ENCODE measurements around the gene NSL1. TPM values are rescaled to one million over a fixed set of nuclear protein-coding genes. Genes with fewer than 3 reads are reported as not detected.

Gene NSL1
- total RNA-seq, 2 donors from 2014 or later, result 41.8 to 44.9 TPM

DNA sequence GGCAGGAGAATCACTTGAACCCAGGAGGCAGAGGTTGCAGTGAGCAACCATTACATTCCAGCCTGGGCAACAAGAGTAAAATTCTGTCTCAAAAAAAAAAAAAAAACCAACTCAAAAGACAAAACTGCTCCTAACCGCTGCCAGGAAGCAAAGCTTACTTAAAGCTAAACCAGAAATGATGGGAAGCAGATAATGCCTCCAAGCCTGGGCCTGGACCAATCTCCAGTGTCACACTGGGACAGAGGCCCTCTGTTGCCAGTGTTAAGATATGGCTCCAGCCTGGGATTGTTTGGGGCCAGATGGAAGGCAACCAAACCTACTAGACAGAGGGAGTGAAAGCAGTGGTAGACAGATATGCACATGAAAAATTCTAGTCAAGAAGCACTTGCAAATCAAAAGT is 36.9 kb downstream of the NSL1 start:
- Mint-ChIP-seq H3K4me1 (ENCODE audit: low read depth) (peaks cover 68% of the 10 kb centered on the region), H3K36me3 (ENCODE audit: insufficient read depth in 2 of 2) (peaks cover 7 to 9% of the 10 kb centered on the region in 2 donors), H3K4me3 (peak overlapping the region; percentile 45 to 64), H3K9me3 (no peaks in the 10 kb centered on the region), H3K27ac (peak overlapping the region; percentile 23), H3K27me3 (ENCODE audit: low read depth) (no peaks in the 10 kb centered on the region)
- ATAC-seq (replicated peaks in 1 of 2), result no peak
- DNase-seq, result no peak

DNA sequence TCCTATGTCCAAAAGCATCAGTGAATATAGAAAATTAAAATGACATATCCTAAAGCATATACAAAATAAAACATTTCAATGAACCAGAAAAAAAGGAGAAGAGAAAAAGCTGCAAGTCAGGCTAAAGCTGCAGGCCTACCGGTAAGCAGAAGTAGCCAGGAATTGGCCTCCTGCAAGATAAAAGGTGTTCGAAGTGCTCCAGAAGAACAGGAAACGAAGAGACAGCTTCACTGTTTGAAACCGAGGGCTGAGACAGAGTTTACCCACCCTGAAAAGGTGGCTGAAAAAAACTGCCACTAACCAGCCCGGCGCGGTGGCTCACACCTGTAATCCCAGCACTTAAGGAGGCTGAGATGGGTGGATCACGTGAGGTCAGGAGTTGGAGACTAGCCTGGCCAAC is 37.4 kb downstream of the NSL1 start:
- peaks cover 68% of the 10 kb centered on the region for H3K4me1 Mint-ChIP-seq (ENCODE audit: low read depth)
- no peak for ATAC-seq (replicated peaks in 1 of 2)
- H3K36me3 Mint-ChIP-seq (ENCODE audit: insufficient read depth in 2 of 2), result peaks cover 7 to 9% of the 10 kb centered on the region in 2 donors
- DNase-seq, result no peak
- H3K4me3 Mint-ChIP-seq, result peak overlapping the region; percentile 45 to 64
- H3K27ac Mint-ChIP-seq, result peak overlapping the region; percentile 90
- H3K27me3 Mint-ChIP-seq (ENCODE audit: low read depth), result no peaks in the 10 kb centered on the region
- H3K9me3 Mint-ChIP-seq, result no peaks in the 10 kb centered on the region

DNA sequence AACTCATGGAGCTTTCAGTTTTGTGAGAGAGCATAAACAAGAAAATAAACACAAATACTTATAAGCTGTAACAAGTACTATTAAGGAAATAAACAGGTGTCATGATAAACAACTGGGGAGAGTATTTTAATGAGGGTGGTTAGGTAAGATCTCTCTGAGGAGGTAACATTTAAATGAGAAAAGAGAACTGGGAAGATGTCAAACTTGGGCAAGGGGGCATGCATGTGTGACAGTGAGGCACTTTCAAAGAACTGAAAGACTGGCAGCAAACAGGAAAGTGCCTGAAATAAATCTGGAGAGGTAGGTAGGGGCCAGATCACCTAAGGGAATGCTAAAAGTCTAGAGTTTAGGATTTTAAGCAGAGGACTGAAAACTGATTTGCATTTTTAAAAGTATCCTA is 37.8 kb downstream of the NSL1 start:
- H3K4me1 Mint-ChIP-seq (ENCODE audit: low read depth), result peaks cover 65% of the 10 kb centered on the region
- no peaks in the 10 kb centered on the region for H3K27me3 Mint-ChIP-seq (ENCODE audit: low read depth)
- ATAC-seq (replicated peaks in 1 of 2) (no peak), DNase-seq (no peak)
- H3K36me3 Mint-ChIP-seq (ENCODE audit: insufficient read depth in 2 of 2), result peaks cover 7 to 9% of the 10 kb centered on the region in 2 donors
- no peaks in the 10 kb centered on the region for H3K9me3 Mint-ChIP-seq
- H3K4me3 Mint-ChIP-seq, result peak overlapping the region; percentile 45 to 64
- peak overlapping the region; percentile 90 for H3K27ac Mint-ChIP-seq

DNA sequence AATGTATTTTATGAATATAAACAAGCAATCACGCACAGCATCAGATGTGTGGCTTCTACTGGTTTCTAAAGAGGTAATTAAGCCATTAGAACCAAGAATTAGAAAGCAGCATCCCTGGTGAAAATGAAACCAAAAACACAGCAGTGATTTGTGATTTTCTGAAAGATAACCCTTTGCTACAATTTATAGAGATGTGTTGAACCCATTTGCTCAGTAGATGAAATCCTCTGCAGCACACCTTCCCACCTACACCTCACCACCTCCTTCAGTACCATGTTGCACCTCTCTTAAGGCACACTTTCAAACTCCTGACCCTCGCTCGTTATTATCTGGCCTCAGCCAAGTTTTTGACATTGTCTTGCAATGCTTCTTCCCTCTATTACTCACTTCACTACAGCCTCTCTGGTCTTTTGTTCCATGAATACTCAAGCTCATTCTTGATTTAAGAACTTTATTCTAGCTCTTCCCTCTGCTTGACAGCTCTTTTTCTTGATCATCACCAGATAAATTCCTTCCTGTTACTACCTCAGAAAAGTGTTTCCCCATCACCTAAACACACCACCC is 38.6 kb downstream of the NSL1 start:
- peak; percentile 62 to 67 for ATAC-seq (replicated peaks in 1 of 2)

DNA sequence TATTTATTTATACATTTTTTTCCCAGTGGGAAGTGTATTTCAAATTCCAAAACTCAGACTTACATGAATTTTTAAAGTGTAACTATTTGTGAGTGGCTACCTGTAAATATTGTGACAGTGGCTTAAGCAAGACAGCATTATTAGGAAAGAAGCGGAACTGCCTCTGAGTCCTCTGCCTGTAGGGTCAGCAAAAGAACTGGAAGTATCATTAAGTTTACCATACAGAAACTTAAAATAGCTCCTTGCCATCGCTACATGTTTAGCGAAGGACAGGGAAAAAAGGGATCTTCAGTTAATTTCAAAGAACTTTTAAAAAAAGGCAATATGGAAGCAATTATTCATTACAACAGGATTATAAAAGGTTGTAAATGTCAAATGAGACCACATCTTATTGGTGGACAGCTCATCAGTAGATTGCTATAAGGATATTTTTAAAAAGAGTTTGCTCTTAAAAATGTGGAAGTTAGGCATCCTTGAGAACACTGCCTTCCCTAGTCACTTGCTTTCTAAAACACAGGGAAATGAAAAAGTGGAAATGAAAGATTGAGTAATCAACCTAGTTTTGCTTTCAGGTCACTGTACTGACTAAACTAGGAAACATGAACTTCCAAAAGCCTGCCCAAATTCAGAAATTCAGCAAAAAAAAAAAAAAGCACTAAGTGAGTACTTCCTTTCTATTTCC is 39.2 kb downstream of the NSL1 start:
- Mint-ChIP-seq H3K4me3 (peak overlapping the region; percentile 58 to 64), H3K36me3 (ENCODE audit: insufficient read depth in 2 of 2) (peaks cover 6 to 7% of the 10 kb centered on the region in 2 donors), H3K9me3 (no peaks in the 10 kb centered on the region), H3K27me3 (ENCODE audit: low read depth) (no peaks in the 10 kb centered on the region), H3K4me1 (ENCODE audit: low read depth) (peaks cover 57% of the 10 kb centered on the region), H3K27ac (peak overlapping the region; percentile 13)
- ATAC-seq (replicated peaks in 1 of 2), result peak; percentile 48 to 69
- DNase-seq, result no peak

More for the DNA sequence above, 38.6 kb downstream of the NSL1 start:
- H3K9me3 Mint-ChIP-seq, result no peaks in the 10 kb centered on the region
- peak overlapping the region; percentile 13 for H3K27ac Mint-ChIP-seq
- H3K4me1 Mint-ChIP-seq (ENCODE audit: low read depth), result peaks cover 61% of the 10 kb centered on the region
- peak overlapping the region; percentile 58 to 64 for H3K4me3 Mint-ChIP-seq
- no peaks in the 10 kb centered on the region for H3K27me3 Mint-ChIP-seq (ENCODE audit: low read depth)
- DNase-seq, result no peak
- peaks cover 7 to 9% of the 10 kb centered on the region in 2 donors for H3K36me3 Mint-ChIP-seq (ENCODE audit: insufficient read depth in 2 of 2)

DNA sequence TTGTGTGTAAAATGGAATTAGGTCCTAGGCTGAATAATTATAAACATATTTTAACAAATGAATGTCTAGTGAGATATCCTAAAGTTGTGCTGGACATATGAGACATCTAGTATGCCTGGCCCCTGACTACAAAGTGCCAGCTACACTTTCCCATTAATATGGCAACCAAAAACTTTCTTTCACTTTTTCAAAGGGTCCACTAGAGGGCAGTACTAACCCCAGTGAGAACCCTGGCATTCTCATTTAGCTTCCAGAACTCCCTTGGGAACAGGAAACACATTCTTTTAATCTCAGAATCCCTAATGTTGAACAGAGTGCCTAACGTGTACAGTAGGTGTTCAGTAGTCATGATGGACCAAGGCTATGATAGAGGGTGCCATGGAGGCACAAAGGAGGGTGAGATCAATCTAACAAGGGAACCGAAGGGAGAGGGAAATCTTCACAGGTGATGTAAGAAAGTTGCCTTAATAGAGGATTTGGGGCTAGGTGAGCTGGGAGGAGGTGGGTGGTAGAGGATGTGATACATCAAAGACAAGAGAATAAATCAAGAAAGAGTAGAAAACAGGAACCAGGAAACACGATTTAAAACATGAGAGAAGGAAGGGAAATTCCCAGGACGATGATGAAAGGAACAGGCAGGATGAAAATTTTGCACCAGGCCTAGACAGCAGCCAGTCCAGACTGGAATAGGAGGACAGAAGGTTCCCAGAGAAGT is 41.6 kb downstream of the NSL1 start:
- Mint-ChIP-seq H3K36me3 (ENCODE audit: insufficient read depth in 2 of 2) (peaks cover 1 to 14% of the 10 kb centered on the region in 2 donors), H3K27ac (peak overlapping the region; percentile 92), H3K4me3 (peak overlapping the region; percentile 63 to 84), H3K4me1 (ENCODE audit: low read depth) (peaks cover 77% of the 10 kb centered on the region), H3K27me3 (ENCODE audit: low read depth) (no peaks in the 10 kb centered on the region), H3K9me3 (peaks cover 0 to 3% of the 10 kb centered on the region in 2 donors)
- DNase-seq (no peak), ATAC-seq (replicated peaks in 1 of 2) (peak; percentile 8 to 38)

DNA sequence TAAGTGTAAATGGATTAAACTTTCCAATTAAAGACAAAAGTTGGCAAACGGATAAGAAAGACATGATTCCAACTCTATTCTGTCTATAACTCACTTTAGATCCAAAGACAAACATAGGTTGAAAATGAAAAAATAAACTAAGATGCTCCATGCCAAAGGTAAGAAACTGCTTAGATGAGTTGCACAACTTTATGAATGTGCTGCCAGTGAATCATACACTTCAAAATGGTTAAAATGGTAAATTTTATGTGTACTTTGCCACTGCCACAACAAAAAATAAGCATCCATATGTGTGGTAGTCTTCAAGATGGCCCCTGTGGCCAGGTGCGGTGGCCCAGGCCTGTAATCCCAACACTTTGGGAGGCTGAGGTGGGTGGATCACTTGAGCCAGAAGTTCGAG is 45.0 kb downstream of the NSL1 start:
- H3K9me3 Mint-ChIP-seq, result peaks cover 0 to 5% of the 10 kb centered on the region in 2 donors
- peaks cover 17 to 18% of the 10 kb centered on the region in 2 donors for H3K36me3 Mint-ChIP-seq (ENCODE audit: insufficient read depth in 2 of 2)
- H3K4me1 Mint-ChIP-seq (ENCODE audit: low read depth), result peaks cover 68% of the 10 kb centered on the region

DNA sequence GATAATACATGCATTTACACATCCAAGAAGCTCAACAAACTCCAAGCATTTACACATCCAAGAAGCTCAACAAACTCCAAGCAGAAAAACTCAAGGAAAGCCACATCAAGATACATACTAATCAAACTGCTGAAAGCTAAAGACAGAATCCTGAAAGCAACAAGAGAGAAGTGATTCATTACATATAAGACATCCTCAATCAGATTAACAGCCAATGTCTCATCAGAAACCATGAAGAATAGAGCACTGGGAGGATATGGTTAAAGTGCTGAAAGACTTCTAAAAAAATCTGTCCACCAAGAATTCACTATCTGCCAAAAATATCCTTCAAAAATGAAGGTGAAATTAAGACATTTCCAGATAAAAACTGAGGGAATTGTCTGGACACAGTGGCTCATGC is 46.3 kb downstream of the NSL1 start:
- peaks cover 64% of the 10 kb centered on the region for H3K4me1 Mint-ChIP-seq (ENCODE audit: low read depth)
- H3K9me3 Mint-ChIP-seq, result peaks cover 2 to 10% of the 10 kb centered on the region in 2 donors
- DNase-seq (no peak), ATAC-seq (replicated peaks in 1 of 2) (peak; percentile 45 to 60)
- peak overlapping the region; percentile 29 for H3K27ac Mint-ChIP-seq
- H3K27me3 Mint-ChIP-seq (ENCODE audit: low read depth), result no peaks in the 10 kb centered on the region
- H3K36me3 Mint-ChIP-seq (ENCODE audit: insufficient read depth in 2 of 2), result peaks cover 22% of the 10 kb centered on the region in 2 donors
- H3K4me3 Mint-ChIP-seq, result peak overlapping the region in 1 of 2 donors; percentile 32

More for the DNA sequence above, 45.0 kb downstream of the NSL1 start:
- peak overlapping the region in 1 of 2 donors; percentile 37 for H3K4me3 Mint-ChIP-seq
- DNase-seq (no peak), ATAC-seq (replicated peaks in 1 of 2) (peak; percentile 45 to 71)
- peak overlapping the region; percentile 86 for H3K27ac Mint-ChIP-seq
- no peaks in the 10 kb centered on the region for H3K27me3 Mint-ChIP-seq (ENCODE audit: low read depth)

DNA sequence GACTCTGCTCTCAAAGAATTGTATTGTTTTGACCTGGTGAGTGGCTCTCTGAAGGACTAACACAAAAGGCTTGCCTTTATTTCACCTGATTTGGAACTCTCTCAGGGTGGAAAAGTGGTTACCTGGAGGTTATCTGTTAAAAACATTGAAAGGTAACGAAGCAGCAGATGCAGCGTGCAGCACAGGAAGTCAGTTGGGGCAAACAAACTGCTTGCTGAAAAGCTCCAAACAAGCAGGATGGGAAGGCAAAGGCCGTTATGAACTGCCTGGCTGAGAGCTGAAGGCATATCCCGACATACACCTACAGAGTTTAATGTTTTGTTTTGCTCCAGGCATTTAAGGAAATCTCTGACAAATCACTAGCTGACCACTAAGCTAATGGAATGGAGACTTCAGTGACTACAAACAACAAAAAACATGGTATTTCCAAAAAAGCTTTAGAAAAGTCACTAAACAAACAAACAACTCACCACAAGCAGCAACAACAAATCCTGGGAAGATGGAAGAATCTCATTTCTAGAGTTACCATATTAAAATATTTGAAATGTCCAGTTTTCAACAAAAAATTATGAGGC is 47.6 kb downstream of the NSL1 start:
- peak overlapping the region; percentile 65 for H3K27ac Mint-ChIP-seq
- DNase-seq, result no peak

DNA sequence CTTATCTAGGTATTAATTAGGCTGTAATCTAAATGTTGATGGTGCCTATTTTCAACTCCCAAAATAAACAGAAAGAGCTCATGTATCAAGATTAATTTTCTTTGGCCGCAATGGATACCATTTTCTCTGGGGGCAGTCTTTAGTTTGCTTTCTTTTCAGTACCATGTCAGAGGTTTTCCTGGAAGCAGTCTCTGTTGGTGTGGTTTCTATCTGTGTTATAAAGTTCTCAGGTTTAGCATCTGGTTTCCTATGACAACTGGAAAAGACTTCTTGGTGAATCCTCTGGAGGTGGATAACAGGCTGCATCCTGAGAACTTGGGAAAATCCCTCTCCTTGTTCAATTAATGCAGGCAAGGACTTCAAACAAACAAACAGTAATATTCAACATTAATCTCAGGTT is 53.2 kb downstream of the NSL1 start:
- peaks cover 15 to 24% of the 10 kb centered on the region in 2 donors for H3K36me3 Mint-ChIP-seq (ENCODE audit: insufficient read depth in 2 of 2)
- ATAC-seq (replicated peaks in 1 of 2) (peak; percentile 47 to 89), DNase-seq (no peak)
- peak overlapping the region; percentile 95 for H3K27ac Mint-ChIP-seq
- H3K4me3 Mint-ChIP-seq, result peak overlapping the region; percentile 41 to 75
- no peaks in the 10 kb centered on the region for H3K27me3 Mint-ChIP-seq (ENCODE audit: low read depth)
- peaks cover 44% of the 10 kb centered on the region for H3K4me1 Mint-ChIP-seq (ENCODE audit: low read depth)
- peaks cover 3 to 6% of the 10 kb centered on the region in 2 donors for H3K9me3 Mint-ChIP-seq

More for the DNA sequence above, 47.6 kb downstream of the NSL1 start:
- Mint-ChIP-seq H3K4me3 (peak overlapping the region; percentile 3 to 33), H3K9me3 (peaks cover 2 to 10% of the 10 kb centered on the region in 2 donors), H3K27me3 (ENCODE audit: low read depth) (no peaks in the 10 kb centered on the region), H3K36me3 (ENCODE audit: insufficient read depth in 2 of 2) (peaks cover 20 to 25% of the 10 kb centered on the region in 2 donors), H3K4me1 (ENCODE audit: low read depth) (peaks cover 61% of the 10 kb centered on the region)
- no peak for ATAC-seq (replicated peaks in 1 of 2)

DNA sequence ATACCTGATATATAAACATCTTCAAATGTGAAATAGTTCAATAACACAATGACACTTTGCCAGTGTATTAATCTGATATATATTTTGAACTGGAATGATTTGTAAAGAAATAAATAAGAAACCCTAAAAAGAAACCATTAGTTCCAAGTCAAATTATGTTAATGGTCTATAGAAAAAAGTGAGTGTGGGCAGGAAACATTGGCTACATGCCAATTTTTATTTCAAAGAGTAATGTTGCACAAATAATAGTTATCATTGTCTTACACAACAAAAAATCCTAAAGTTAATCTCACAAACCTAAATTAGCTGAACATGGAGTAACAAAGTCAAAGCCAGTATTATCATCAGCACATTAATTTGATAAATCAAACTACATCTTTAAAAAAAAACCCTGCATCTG is 54.0 kb downstream of the NSL1 start:
- peaks cover 3 to 6% of the 10 kb centered on the region in 2 donors for H3K9me3 Mint-ChIP-seq
- DNase-seq, result no peak
- no peak for ATAC-seq (replicated peaks in 1 of 2)
- H3K27me3 Mint-ChIP-seq (ENCODE audit: low read depth), result no peaks in the 10 kb centered on the region
- H3K36me3 Mint-ChIP-seq (ENCODE audit: insufficient read depth in 2 of 2), result peaks cover 16 to 23% of the 10 kb centered on the region in 2 donors
- H3K27ac Mint-ChIP-seq, result peak overlapping the region; percentile 95
- H3K4me1 Mint-ChIP-seq (ENCODE audit: low read depth), result peaks cover 40% of the 10 kb centered on the region
- H3K4me3 Mint-ChIP-seq, result peak overlapping the region in 1 of 2 donors; percentile 36

DNA sequence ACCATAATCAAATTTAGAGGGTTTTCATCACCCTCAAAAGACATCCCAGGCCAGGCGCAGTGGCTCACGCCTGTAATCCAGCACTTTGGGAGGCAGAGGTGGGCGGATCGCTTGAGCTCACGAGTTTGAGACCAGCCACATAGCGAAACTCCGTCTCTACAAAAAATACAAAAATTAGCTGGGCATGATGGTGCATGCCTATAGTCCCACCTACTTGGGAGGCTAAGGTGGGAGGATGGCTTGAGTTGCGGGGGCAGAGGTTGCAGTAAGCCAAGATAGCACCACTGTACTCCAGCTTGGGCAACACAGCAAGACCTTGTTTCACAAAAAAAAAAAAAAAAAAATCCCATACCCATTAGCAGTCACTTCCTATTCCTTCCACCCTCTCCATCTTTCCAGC is 58.5 kb downstream of the NSL1 start:
- H3K27ac Mint-ChIP-seq, result peak overlapping the region; percentile 38
- peaks cover 4 to 10% of the 10 kb centered on the region in 2 donors for H3K36me3 Mint-ChIP-seq (ENCODE audit: insufficient read depth in 2 of 2)
- H3K9me3 Mint-ChIP-seq, result no peaks in the 10 kb centered on the region
- H3K4me1 Mint-ChIP-seq (ENCODE audit: low read depth), result peaks cover 51% of the 10 kb centered on the region
- H3K27me3 Mint-ChIP-seq (ENCODE audit: low read depth), result no peaks in the 10 kb centered on the region
- H3K4me3 Mint-ChIP-seq, result no peak overlapping the region
- no peak for ATAC-seq (replicated peaks in 1 of 2)
- DNase-seq, result no peak

DNA sequence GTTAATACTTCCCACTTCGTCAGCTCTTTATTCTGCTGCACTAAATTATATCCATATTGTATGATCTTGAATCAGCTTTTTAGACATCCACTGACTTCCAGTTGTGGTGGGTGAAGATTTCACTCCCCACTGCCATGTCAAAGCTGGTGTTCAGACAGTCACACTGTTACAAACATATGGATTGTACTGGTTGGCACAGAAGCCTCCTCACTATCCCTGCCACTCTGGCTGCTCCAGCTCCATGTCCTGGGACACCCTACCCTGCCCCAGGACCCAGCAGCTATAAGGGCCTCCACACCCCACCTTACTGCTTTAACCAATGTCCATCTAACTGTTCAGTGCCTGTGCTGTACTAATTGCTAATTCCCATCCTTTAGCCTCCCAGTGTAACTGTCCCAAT is 59.9 kb downstream of the NSL1 start:
- peaks cover 5 to 10% of the 10 kb centered on the region in 2 donors for H3K36me3 Mint-ChIP-seq (ENCODE audit: insufficient read depth in 2 of 2)
- H3K4me1 Mint-ChIP-seq (ENCODE audit: low read depth), result peaks cover 56% of the 10 kb centered on the region
- H3K27me3 Mint-ChIP-seq (ENCODE audit: low read depth), result no peaks in the 10 kb centered on the region
- DNase-seq (no peak), ATAC-seq (replicated peaks in 1 of 2) (no peak)
- peak overlapping the region; percentile 70 for H3K27ac Mint-ChIP-seq
- peak overlapping the region in 1 of 2 donors; percentile 48 for H3K4me3 Mint-ChIP-seq
- H3K9me3 Mint-ChIP-seq, result no peaks in the 10 kb centered on the region

All from activated T-cell treated with anti-CD3 and anti-CD28 coated beads, Interleukin-2, amount 50 U/mL, for 72 hours (primary cell).